ENCODE measurements around the gene HMOX1. TPM values are rescaled to one million over a fixed set of nuclear protein-coding genes. Genes with fewer than 3 reads are reported as not detected.

HMOX1 gene
- total RNA-seq, 1 donor from 2014 or later = 27.1 TPM

DNA sequence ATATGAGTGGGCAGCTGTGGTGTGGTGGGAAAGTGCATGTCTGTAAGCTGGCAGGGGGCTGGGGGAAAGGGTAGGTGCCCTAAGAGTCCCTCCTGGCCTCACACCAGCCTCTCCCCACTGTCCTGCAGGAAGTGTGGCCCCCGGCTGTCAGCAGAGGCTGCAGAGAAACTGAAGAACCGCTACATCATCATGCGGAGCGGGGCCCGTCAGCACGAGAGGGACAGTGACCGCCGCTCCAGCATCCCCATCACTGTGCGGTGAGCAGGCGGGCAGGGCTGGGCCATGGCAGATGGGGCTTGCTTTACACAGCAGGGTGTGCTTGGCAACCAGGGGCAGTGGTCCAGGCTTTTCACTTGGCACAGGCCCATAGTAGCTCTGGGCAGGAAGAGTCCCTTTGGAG is 38.9 kb downstream of the HMOX1 start:
- intact Hi-C loops (cut with DNase I) = no loop called here
- Histone ChIP-seq H3K9me3 (no peaks in the 10 kb centered on the region), H3K36me3 (peaks cover 72 to 85% of the 10 kb centered on the region in 2 donors), H3K4me1 (no peaks in the 10 kb centered on the region), H3K27ac (no peak overlapping the region), H3K27me3 (no peaks in the 10 kb centered on the region), H3K4me3 (no peak overlapping the region)
- no peak for DNase-seq (ENCODE audit: low spot score in 2 of 2)
- TF ChIP-seq, protein P1, sequence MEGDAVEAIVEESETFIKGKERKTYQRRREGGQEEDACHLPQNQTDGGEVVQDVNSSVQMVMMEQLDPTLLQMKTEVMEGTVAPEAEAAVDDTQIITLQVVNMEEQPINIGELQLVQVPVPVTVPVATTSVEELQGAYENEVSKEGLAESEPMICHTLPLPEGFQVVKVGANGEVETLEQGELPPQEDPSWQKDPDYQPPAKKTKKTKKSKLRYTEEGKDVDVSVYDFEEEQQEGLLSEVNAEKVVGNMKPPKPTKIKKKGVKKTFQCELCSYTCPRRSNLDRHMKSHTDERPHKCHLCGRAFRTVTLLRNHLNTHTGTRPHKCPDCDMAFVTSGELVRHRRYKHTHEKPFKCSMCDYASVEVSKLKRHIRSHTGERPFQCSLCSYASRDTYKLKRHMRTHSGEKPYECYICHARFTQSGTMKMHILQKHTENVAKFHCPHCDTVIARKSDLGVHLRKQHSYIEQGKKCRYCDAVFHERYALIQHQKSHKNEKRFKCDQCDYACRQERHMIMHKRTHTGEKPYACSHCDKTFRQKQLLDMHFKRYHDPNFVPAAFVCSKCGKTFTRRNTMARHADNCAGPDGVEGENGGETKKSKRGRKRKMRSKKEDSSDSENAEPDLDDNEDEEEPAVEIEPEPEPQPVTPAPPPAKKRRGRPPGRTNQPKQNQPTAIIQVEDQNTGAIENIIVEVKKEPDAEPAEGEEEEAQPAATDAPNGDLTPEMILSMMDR (IDR thresholded peaks at IDR 0.05) = no peak

DNA sequence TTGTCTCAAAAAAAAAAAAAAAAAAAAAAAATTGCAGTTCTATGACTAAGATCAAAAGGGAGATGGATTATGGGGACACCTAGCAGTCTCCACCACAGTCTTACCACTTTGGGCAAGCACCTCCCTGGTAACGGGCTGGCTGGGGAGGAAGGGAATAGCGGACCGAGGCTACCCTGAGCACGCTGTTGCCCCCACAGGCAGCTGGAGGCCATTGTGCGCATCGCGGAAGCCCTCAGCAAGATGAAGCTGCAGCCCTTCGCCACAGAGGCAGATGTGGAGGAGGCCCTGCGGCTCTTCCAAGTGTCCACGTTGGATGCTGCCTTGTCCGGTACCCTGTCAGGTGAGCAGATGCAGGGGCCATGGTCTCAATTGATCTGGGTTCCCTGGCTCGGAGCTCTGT is 40.2 kb downstream of the HMOX1 start:
- Histone ChIP-seq H3K27me3 (no peaks in the 10 kb centered on the region), H3K9me3 (no peaks in the 10 kb centered on the region), H3K4me3 (no peak overlapping the region), H3K4me1 (no peaks in the 10 kb centered on the region), H3K27ac (no peak overlapping the region), H3K36me3 (peaks cover 59 to 75% of the 10 kb centered on the region in 2 donors)
- no peak for DNase-seq (ENCODE audit: low spot score in 2 of 2)
- intact Hi-C loops (cut with DNase I) = no loop called here
- TF ChIP-seq, protein P1 (IDR thresholded peaks at IDR 0.05) = no peak

DNA sequence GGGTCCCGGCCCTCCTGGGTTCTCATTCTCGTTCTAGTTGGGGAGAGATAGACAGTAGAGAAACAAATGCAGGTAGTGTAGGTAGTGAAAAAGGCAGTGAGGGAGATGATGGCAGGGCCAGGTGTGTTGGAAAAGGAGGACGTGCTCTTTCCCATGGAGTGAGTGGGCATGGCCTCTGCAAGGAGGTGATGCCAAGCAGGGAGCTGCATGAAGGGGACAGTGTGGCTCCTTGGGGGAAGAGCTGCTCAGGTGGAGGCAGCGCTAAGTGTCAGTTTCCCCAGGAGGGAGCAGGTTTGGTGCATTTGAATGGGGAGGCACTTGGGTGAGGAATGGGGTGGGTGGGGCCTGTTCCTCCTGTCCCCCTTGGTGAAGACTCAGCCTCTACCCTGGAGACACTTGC is 41.2 kb downstream of the HMOX1 start:
- Histone ChIP-seq H3K36me3 (peaks cover 51 to 72% of the 10 kb centered on the region in 2 donors), H3K4me3 (no peak overlapping the region), H3K27ac (no peak overlapping the region), H3K4me1 (no peaks in the 10 kb centered on the region), H3K27me3 (no peaks in the 10 kb centered on the region), H3K9me3 (no peaks in the 10 kb centered on the region)
- intact Hi-C loops (cut with DNase I) = no loop called here
- TF ChIP-seq, protein P1 (IDR thresholded peaks at IDR 0.05) = no peak
- DNase-seq (ENCODE audit: low spot score in 2 of 2) = no peak

DNA sequence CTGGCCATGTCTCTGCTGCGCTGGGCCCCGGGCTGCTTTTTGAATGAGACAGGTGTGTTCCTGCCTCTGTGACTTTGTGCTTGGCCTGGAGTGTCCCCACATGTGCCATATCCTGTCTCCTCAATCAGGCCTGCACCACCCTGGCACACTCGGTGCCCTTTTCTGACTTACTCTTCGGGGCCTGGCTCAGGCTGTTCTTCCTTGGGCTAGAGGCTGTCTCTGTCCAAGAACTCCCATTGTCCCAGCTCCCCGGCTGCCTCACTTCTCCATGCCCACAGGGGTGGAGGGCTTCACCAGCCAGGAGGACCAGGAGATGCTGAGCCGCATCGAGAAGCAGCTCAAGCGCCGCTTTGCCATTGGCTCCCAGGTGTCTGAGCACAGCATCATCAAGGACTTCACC is 42.0 kb downstream of the HMOX1 start:
- H3K36me3 ChIP-seq = peaks cover 46 to 64% of the 10 kb centered on the region in 2 donors
- DNase-seq (ENCODE audit: low spot score in 2 of 2) = no peak
- H3K9me3 ChIP-seq = no peaks in the 10 kb centered on the region
- H3K4me1 ChIP-seq = no peaks in the 10 kb centered on the region
- H3K27ac ChIP-seq = no peak overlapping the region
- no peaks in the 10 kb centered on the region for H3K27me3 ChIP-seq
- no peak overlapping the region for H3K4me3 ChIP-seq
- TF ChIP-seq, protein P1 (IDR thresholded peaks at IDR 0.05) = no peak
- intact Hi-C loops (cut with DNase I) = no loop called here

DNA sequence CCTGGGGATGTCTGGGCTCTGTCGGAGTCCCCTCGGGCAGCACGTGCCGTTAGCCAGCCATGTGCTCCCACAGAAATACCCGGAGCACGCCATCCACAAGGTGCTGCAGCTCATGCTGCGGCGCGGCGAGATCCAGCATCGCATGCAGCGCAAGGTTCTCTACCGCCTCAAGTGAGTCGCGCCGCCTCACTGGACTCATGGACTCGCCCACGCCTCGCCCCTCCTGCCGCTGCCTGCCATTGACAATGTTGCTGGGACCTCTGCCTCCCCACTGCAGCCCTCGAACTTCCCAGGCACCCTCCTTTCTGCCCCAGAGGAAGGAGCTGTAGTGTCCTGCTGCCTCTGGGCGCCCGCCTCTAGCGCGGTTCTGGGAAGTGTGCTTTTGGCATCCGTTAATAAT is 43.2 kb downstream of the HMOX1 start:
- no peak overlapping the region for H3K4me3 ChIP-seq
- H3K36me3 ChIP-seq = peaks cover 37 to 58% of the 10 kb centered on the region in 2 donors
- no peak for DNase-seq (ENCODE audit: low spot score in 2 of 2)
- TF ChIP-seq, protein P1 (IDR thresholded peaks at IDR 0.05) = no peak
- H3K27ac ChIP-seq = no peak overlapping the region
- no peaks in the 10 kb centered on the region for H3K27me3 ChIP-seq
- no peaks in the 10 kb centered on the region for H3K9me3 ChIP-seq
- intact Hi-C loops (cut with DNase I) = no loop called here
- H3K4me1 ChIP-seq = no peaks in the 10 kb centered on the region

DNA sequence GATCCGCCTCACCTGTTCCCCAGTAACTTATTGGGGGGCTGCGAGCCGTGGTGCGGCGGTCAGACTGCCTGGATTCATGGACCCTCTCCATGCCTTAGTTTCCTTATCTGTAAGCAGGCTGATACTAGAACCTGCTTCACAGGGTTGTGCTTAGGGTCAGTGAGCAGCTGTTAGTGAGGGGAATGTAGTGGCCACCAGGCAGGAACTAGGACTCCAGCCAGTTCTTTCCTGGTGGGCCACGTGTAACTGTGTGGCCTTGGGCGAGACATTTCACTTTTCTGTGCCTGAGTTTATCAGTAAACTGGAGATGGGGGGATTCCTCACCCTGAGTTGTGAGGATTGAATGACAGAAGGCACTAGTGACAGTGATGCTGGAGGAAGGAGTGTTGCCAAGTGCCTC is 43.9 kb downstream of the HMOX1 start:
- Histone ChIP-seq H3K27ac (no peak overlapping the region), H3K9me3 (no peaks in the 10 kb centered on the region), H3K27me3 (no peaks in the 10 kb centered on the region), H3K4me3 (no peak overlapping the region), H3K4me1 (no peaks in the 10 kb centered on the region), H3K36me3 (peaks cover 37 to 51% of the 10 kb centered on the region in 2 donors)
- TF ChIP-seq, protein P1 (IDR thresholded peaks at IDR 0.05) = no peak
- DNase-seq (ENCODE audit: low spot score in 2 of 2) = no peak
- intact Hi-C loops (cut with DNase I) = no loop called here
